Psoas muscle (tissue), 8 donors: ENCODE results near the gene UPF1. TPM values are rescaled to one million over a fixed set of nuclear protein-coding genes. Genes with fewer than 3 reads are reported as not detected.

Experiments used
- ATAC-seq, 4 donors: fragments of 200-7000 bp; cut with Tn5 transposase; one replicate each; pipeline ENCODE4 v1.9.1; 2020; ENCODE audit warnings: moderate library complexity in 3 of 4, mild to moderate bottlenecking in 2 of 4
- DNase-seq, 2 donors: peaks; one replicate each; pipeline ENCODE4 v3.0.0-alpha.2; 2020
- H3K27ac ChIP-seq: fragments of 200-600 bp; one replicate; pipeline ENCODE4 v1.8.0; 2022
- H3K27me3 ChIP-seq, 3 donors: fragments of 200-600 bp in 1 of 3; one replicate each; pipeline versions ENCODE4 v1.6.1 to v1.8.0; 2013 to 2022; ENCODE audit warnings: low read length in 2 of 3, mild to moderate bottlenecking in 2 of 3, moderate library complexity in 1 of 3; ENCODE audit not compliant: insufficient read depth in 3 of 3
- H3K36me3 ChIP-seq, 2 donors: fragments of 200-600 bp in 1 of 2; one replicate each; pipeline versions ENCODE4 v1.6.1 to v1.8.0; 2013 to 2022; ENCODE audit warnings: low read depth in 1 of 2, mild to moderate bottlenecking in 1 of 2, moderate library complexity in 1 of 2; ENCODE audit not compliant: insufficient read depth in 1 of 2
- H3K4me1 ChIP-seq: fragments of 200-600 bp; one replicate; pipeline ENCODE4 v1.8.0; 2022
- H3K4me3 ChIP-seq: fragments of 200-600 bp; one replicate; pipeline ENCODE4 v1.8.0; 2022; ENCODE audit warnings: mild to moderate bottlenecking
- H3K9me3 ChIP-seq: fragments of 200-600 bp; one replicate; pipeline ENCODE4 v1.8.0; 2022
- WGBS, 3 donors: extraction: QIAGEN DNeasy Blood & Tissue Kit; methylation state at CpG; one replicate each; pipeline versions ENCODE4 v1.1.6 to v1.1.7; 2013; 5-methylcytosine and 5-hydroxymethylcytosine counted together
- intact Hi-C, 2 donors: fragments of 100-400 bp; cut with DNase I; formaldehyde crosslinking; loops; one replicate each; pipeline versions ENCODE4 v1.11.0 to v1.14.2; 2022
- polyA plus RNA-seq, 3 donors: library from polyadenylated mRNA; stranded (reverse); fragments of 200-250 nt; gene quantifications; one replicate each; pipeline ENCODE4 v1.2.3, GENCODE V29; 2013
- total RNA-seq, 4 donors: library from RNA; stranded (reverse); fragmentation: NEBNext Ultra II Directional in 2 of 4; extraction: Animal tissue kit (Norgen Biotek cat#: 25700) in 2 of 4; gene quantifications; one replicate each; pipeline versions ENCODE4 v1.2.1 to v1.2.4, GENCODE V29; 2021 to 2023
- TF ChIP-seq, protein P1 (sequence below): fragments of 200-600 bp; IDR thresholded peaks from one replicate; pipeline ENCODE4 v1.8.0; 2022; ENCODE audit warnings: antibody characterized with exemption
- donor health status: healthy with polysubstance abuse.
- donor health status: DM: no; HTN: no; CAD: no; lungs with moderate emphysema.
- donor health status: Bipolar disorder and iron deficiency.
- donor health status: healthy.
- donor health status: DM: yes; HTN: yes; CAD: no.
- donor health status: DM: no; HTN: no; CAD: no.
- donor health status: DM: no; HTN: no; CAD: no.
- donor health status: DM: yes; HTN: yes; CAD: no.

Gene UPF1
- total and polyA plus RNA-seq, 7 donors = 15.6 to 45.0 (median 34.6) TPM

DNA sequence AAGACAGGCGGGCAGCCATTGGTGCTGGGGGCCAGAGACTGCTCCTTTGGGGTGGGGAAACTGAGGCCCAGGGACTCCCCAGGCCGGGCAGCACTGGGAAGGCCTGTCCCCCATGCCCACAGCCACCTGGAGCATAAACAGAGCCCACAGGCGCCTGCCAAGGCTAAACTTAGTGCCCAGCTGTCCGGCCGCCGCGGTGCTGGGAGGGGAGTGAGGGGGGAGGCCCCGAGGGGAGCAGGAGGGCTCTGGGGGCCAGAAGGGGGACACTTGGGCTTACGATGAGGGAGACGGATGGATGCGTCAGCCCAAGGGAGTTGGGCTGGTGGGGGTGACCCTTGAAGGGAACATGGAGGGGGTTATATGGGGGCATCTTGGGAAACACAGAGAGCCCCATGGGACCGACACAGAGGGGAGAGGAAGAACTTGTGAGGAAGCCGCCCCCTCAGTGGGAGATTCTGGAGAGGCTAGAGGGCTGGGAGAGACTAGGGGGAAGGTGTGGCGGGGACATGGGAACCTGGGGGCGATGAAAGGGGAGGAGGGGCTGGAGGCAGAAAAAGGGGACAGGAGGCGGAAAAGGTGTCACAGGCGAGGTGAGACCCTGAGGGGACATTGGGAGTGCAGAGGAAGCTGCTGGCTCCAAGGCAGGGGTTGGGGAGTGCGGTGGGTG, 62.0 kb downstream of the UPF1 start:
- Histone ChIP-seq H3K27me3 (no peaks in the 10 kb centered on the region), H3K27ac (peak overlapping the region; percentile 54), H3K4me1 (peaks cover 14% of the 10 kb centered on the region), H3K9me3 (no peaks in the 10 kb centered on the region), H3K4me3 (peak overlapping the region; percentile 66), H3K36me3 (no peaks in the 10 kb centered on the region)
- TF ChIP-seq, protein P1, sequence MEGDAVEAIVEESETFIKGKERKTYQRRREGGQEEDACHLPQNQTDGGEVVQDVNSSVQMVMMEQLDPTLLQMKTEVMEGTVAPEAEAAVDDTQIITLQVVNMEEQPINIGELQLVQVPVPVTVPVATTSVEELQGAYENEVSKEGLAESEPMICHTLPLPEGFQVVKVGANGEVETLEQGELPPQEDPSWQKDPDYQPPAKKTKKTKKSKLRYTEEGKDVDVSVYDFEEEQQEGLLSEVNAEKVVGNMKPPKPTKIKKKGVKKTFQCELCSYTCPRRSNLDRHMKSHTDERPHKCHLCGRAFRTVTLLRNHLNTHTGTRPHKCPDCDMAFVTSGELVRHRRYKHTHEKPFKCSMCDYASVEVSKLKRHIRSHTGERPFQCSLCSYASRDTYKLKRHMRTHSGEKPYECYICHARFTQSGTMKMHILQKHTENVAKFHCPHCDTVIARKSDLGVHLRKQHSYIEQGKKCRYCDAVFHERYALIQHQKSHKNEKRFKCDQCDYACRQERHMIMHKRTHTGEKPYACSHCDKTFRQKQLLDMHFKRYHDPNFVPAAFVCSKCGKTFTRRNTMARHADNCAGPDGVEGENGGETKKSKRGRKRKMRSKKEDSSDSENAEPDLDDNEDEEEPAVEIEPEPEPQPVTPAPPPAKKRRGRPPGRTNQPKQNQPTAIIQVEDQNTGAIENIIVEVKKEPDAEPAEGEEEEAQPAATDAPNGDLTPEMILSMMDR = no peak
- intact Hi-C loops = loop anchor here in 1 of 2 donors (2.0 to 5.0 kb wide), 2 partner anchors 47 to 94 kb away; partner anchors contain the start of gene HOMER3
- DNase-seq = no peak
- ATAC-seq = peak; percentile 45 to 72 (median 66)
- WGBS, 3 donors = 17 to 33% (median 28%) methylated on average over 16 to 18 of the region's 18 CpGs

DNA sequence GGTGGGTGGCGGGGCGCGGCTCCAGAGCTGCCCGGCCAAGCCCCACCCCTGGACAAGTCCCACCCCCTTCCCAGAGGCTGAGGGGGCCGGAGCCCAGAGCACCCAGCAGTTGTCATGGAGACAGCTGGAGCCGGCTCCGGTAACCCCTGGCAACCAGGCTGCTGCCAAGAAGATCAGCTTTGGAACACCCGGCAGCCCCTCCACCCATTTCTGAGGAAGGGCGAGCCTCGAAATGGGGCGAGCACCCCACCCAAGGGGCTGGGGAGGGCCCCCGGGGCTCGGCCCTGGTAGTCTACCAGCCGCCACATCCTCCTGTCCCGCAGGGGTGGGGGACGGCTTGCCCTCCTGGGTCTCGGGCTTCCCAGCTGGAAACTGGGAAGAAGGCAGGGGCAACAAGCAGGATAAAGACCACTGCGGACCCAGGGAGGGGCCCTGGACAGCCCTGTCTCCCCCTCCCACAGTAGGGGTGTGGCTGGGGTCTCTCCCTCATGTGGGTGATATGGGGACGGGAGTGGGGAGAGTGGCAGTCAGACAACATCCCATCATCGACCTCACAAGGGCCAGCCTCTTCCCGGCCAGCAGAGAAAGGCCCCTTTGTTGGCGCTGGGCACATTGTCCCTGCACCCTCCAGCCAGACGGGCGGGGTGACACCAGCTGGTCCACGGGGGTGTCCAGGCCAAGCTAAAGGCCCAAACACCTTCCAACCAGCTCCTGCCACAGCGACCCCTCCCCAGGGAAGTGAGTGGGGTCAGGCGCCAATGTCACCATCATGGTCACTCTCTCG, 62.7 kb downstream of the UPF1 start:
- no peak for DNase-seq
- WGBS, 3 donors = 3 to 10% (median 9%) methylated on average over 24 to 28 of the region's 28 CpGs
- peak; percentile 6 to 47 (median 26) for ATAC-seq
- Histone ChIP-seq H3K36me3 (peaks cover 0 to 6% of the 10 kb centered on the region in 2 donors), H3K9me3 (no peaks in the 10 kb centered on the region), H3K4me3 (peak overlapping the region; percentile 66), H3K27ac (peak overlapping the region; percentile 50), H3K4me1 (peaks cover 14% of the 10 kb centered on the region), H3K27me3 (no peaks in the 10 kb centered on the region)
- intact Hi-C loops = loop anchor here in 1 of 2 donors (2.0 to 5.0 kb wide), 2 partner anchors 46 to 93 kb away; partner anchors contain the start of gene HOMER3
- TF ChIP-seq, protein P1 = no peak

DNA sequence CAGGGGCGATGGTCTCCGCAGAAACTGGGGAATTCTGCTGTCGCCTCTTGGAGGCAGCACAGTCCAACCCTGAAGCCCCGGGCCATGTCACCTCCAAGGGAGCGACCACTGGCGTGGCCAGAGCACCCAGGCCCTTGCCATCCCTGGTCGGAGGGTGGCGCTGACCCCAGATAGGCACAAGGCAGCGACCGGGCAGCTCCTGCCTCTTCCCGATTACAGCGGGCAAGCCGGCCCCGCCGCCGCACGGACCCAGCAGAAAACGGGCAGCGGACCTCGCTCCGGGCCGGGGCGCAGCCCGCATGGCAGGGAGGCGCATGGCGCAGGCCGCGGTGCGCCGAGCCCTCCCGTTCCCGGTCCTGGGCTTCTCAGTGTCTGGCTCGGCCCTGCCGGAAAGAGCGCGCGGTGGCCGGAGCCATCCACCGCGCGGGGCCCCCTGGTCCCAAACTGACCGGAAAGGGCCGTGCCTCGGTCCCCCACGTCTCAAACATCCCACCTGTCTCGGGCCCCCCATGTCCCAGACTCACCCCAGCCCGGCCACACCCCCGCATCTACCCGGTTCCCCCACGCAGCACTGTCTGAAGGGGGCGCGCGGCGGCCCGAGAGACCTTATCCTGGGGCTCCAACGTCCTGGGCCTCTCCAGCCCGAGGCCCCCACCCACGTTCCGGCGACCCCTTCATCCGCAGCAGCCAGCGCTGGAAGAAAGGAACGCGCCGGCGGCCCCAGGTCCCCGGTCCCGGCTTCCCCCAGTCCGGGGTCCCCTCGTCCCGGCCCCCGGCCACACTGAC, 63.5 kb downstream of the UPF1 start:
- peaks cover 14% of the 10 kb centered on the region for H3K4me1 ChIP-seq
- H3K27ac ChIP-seq = peak overlapping the region; percentile 50
- no peaks in the 10 kb centered on the region for H3K27me3 ChIP-seq
- intact Hi-C loops = loop anchor here in 1 of 2 donors (2.0 kb wide), 1 partner anchor 46 kb away; the partner anchor contains the start of gene HOMER3
- DNase-seq (peak; percentile 57 to 85), ATAC-seq (peak; percentile 76 to 84 (median 82))
- 1% methylated on average over 42 to 72 of the region's 72 CpGs for WGBS, 3 donors
- peak overlapping the region; percentile 66 for H3K4me3 ChIP-seq
- TF ChIP-seq, protein P1 = peak; percentile 52
- peaks cover 0 to 12% of the 10 kb centered on the region in 2 donors for H3K36me3 ChIP-seq
- H3K9me3 ChIP-seq = no peaks in the 10 kb centered on the region

DNA sequence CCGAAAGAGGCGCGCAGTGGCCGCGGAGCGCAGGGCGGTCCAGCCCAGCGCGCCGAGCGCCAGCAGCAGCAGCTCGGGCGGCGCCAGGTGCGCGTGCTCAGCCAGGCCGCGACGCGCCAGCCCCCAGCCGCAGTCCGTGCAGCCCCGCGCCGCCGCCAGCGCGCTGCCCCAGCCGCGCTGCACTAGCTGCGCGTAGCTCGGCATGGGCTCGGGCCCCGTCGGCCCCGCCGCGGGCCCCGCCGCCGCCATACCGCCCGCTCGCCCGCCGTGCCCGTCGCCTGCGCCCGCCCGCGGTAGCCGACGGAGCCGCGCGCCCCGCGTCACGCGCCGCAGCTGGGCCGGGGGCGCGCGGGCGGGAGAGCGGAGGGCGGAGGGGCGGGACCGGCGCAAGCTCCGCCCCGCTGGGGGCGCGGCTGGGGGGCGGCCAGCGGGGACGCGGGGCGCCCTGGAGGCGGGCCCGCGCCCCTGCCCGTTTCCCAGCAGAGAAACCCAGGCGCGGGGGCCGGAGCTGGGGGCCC, 64.1 kb downstream of the UPF1 start, which contains the start of gene CERS1:
CERS1 (minus strand) TSS at position 335 of the 518 bp plus-strand sequence; CDS start at position 249, 86 bp downstream.
- peaks cover 14% of the 10 kb centered on the region for H3K4me1 ChIP-seq
- 1 to 2% (median 1%) methylated on average over 40 to 88 of the region's 89 CpGs for WGBS, 3 donors
- peak within 1 kb of the TSS; percentile 50 for H3K27ac ChIP-seq
- H3K9me3 ChIP-seq = no peaks in the 10 kb centered on the region
- peak in 3 of 4 donors; percentile 23 to 48 (median 42) for ATAC-seq
- intact Hi-C loops = loop anchor here in 1 of 2 donors (2.0 kb wide), 1 partner anchor 45 kb away; the partner anchor contains the start of gene HOMER3
- H3K36me3 ChIP-seq = peaks cover 0 to 17% of the 10 kb centered on the region in 2 donors
- peak within 1 kb of the TSS; percentile 66 for H3K4me3 ChIP-seq
- TF ChIP-seq, protein P1 = no peak
- DNase-seq = no peak
- no peaks in the 10 kb centered on the region for H3K27me3 ChIP-seq
